Measurements from ENCODE around the gene NRARP.

NRARP gene

GRCh38 chr9:137255448-137256114 is 46.5 kb downstream of the NRARP start:
- peak; percentile 75 for DNase-seq

GRCh38 chr9:137254624-137255447 is 47.2 kb downstream of the NRARP start, which contains the start of gene NELFB:
Gene NELFB (plus strand): TSS chr9:137255327.
- peak; percentile 94 for DNase-seq

DNA sequence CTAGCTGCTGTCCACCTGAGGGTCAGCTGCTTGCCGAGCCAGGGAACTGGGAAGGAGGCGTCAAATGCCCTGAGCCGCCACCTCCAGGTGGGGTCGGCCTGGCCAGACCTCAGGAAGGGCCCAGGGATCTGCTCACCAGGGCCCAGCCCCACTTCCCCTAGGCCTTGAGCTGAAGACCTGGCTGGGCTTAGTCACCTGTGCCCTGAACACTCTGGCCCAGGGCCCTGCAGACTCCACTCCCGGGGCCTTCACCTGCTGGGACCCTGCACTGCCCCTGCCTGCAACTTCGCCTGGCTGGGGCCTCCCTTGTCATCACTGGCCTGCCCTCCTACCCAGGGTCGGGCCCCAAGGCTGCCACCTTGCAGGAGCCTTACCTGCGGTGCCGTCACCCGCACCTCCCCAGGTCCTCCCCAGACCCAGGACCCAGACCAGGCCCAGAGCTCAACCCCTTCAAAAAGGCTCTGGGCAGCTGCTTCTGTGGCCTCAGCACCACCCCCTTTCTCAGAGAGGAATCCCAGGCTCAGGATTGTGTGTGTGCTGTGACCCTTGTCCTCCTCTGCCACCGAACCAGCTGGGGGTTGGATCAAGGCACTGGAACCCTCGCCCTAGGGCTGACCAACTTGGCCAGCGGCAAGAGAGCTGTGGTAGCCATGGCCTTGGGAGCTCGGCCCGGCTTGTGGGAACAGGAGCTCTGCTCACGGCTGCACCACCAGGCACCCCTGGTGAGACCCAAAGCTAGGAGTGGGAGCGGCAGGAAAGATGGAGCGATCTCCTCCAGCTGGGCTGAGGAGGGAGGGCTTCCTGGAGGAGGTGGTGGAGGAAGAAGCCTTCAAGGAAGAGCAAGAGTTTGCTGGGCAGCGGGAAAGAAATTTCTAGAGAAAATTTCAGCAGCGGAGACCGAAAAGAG is 48.1 kb downstream of the NRARP start:
- peak; percentile 65 for DNase-seq

GRCh38 chr9:137252555-137253506 is 49.2 kb downstream of the NRARP start:
- peak; percentile 72 for DNase-seq

DNA sequence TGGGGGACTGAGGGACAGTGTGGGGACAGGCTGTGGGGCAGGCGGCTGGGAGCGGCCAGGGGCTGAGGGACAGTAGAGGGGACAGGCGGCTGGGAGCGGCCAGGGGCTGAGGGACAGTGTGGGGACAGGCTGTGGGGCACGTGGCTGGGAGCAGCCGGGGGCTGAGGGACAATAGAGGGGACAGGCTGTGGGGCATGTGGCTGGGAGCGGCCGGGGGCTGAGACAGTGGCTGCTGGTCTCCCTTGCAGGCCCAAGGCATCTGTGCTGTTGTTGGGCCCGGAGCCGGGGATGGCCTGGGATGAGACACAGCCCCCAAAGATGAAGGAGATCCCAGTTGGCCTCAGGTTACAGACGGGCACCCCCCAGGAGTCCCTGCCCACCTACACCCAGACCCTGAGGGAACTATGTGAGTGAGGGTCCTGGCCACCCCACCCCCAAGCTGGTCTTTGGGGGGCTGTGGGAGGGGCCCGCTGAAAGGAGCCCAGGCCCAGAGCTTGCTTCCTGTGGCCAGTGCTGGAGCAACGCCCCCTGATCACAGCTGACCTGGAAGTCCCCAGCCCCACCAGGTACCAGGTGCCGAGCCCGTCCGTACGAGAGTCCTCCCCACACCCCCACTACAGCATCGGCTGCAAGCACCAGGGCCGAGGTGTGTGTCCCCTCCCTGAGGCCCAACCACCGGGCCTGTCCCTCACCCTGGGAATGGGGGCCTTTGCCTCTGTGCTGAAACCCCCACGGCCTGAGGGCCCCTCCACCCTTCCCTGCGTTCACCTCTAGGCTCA is 50.4 kb downstream of the NRARP start:
- no peak for DNase-seq

GRCh38 chr9:137251194-137251461 is 50.9 kb downstream of the NRARP start, which contains the start of gene STPG3:
Gene STPG3 (plus strand): TSS chr9:137251286. CDS start chr9:137251287, 1 bp downstream.
- DNase-seq, result no peak

- peak; percentile 75 for DNase-seq
Observed at GRCh38 chr9:137250329-137251193, 51.5 kb downstream of the NRARP start.

Data from NCI-H69 (cell line).